BE2C (cell line): ENCODE results near the gene RHBG.

ENCODE experiments used
- DNase-seq: peaks from one replicate; pipeline ENCODE4 v3.0.0-alpha.2; 2020
- H3K27me3 ChIP-seq: fragments of 250-450 bp; sonication (Bioruptor Pico); 2 replicates; pipeline ENCODE4 v1.5.1; 2020; ENCODE audit warnings: mild to moderate bottlenecking
- H3K36me3 ChIP-seq: fragments of 250-450 bp; sonication (Bioruptor Pico); 2 replicates; pipeline ENCODE4 v1.5.1; 2020; ENCODE audit warnings: mild to moderate bottlenecking
- H3K4me1 ChIP-seq: fragments of 250-450 bp; sonication (Bioruptor Pico); 2 replicates; pipeline ENCODE4 v1.5.1; 2020
- H3K4me3 ChIP-seq: 2 replicates; pipeline ENCODE4 v1.5.1; 2011; ENCODE audit warnings: low read depth, low read length
- H3K9me3 ChIP-seq: fragments of 250-450 bp; sonication (Bioruptor Pico); 2 replicates; pipeline ENCODE4 v1.5.1; 2020
- TF ChIP-seq, protein P1 (sequence below): IDR thresholded peaks from 2 replicates; pipeline ENCODE4 v1.5.1; 2012; ENCODE audit warnings: mild to moderate bottlenecking, low read depth, low read length

The RHBG gene

DNA sequence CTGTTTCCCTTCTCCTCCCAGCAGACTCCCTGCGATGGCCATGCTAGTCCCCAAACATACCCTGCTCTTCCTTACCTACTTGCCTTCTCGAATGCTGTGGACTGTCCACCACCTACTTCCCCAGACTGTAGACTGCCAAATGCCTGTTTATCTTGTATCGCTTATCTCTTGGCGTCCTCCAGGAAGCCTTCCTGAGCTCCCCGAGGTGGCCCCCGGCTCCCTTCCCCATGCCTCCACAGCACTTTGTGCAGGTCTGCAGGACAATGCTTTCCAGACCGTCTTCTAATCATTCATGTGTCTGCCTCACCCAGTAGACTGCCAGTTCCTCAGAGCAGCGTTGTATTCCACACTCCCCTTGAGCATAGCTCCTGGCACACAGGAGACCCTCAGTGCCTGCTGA lies 41.7 kb downstream of the RHBG start:
- Histone ChIP-seq H3K9me3 (no peaks in the 10 kb centered on the region), H3K36me3 (no peaks in the 10 kb centered on the region), H3K27me3 (no peaks in the 10 kb centered on the region), H3K4me3 (no peak overlapping the region), H3K4me1 (peaks cover 12% of the 10 kb centered on the region; the same call in 1 of the 2 replicates)
- DNase-seq: no peak
- TF ChIP-seq, protein P1, sequence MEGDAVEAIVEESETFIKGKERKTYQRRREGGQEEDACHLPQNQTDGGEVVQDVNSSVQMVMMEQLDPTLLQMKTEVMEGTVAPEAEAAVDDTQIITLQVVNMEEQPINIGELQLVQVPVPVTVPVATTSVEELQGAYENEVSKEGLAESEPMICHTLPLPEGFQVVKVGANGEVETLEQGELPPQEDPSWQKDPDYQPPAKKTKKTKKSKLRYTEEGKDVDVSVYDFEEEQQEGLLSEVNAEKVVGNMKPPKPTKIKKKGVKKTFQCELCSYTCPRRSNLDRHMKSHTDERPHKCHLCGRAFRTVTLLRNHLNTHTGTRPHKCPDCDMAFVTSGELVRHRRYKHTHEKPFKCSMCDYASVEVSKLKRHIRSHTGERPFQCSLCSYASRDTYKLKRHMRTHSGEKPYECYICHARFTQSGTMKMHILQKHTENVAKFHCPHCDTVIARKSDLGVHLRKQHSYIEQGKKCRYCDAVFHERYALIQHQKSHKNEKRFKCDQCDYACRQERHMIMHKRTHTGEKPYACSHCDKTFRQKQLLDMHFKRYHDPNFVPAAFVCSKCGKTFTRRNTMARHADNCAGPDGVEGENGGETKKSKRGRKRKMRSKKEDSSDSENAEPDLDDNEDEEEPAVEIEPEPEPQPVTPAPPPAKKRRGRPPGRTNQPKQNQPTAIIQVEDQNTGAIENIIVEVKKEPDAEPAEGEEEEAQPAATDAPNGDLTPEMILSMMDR: no peak

DNA sequence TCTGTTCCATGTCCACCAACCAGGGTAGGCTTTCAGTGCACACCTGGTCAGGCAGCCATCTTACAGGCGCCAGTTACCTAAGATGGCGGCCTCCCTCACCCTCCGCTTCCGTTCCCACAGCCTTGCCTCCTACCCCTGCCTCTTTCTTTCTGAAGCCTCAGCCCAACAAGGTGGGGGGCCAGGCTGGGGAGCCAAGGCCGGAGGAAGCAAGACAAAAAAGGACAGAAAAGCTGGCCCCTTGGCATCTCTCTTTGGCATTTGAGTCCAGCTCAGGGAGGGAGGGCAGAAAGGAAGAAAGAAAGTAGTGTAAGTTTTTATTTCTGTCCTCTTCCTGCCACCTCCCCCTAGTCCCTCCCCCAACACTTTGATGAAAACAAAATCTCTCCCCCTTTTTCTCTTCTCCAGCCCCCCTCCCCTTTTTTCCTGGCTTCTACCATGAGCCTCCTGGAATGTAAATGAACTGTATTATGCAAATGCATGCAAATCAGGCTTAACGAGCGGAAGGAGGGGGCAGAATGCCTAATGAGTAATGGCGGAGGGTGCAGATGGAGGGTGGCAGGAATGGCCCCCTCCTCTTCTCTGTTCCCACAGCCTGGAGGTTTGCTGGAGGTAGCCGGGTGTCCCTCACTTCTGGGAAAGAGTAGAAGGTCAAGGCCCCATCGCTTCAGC lies 43.8 kb downstream of the RHBG start:
- H3K9me3 ChIP-seq: no peaks in the 10 kb centered on the region
- no peak overlapping the region for H3K4me3 ChIP-seq
- DNase-seq: no peak
- H3K36me3 ChIP-seq: no peaks in the 10 kb centered on the region
- TF ChIP-seq, protein P1: no peak
- no peaks in the 10 kb centered on the region for H3K27me3 ChIP-seq
- no peaks in the 10 kb centered on the region for H3K4me1 ChIP-seq

DNA sequence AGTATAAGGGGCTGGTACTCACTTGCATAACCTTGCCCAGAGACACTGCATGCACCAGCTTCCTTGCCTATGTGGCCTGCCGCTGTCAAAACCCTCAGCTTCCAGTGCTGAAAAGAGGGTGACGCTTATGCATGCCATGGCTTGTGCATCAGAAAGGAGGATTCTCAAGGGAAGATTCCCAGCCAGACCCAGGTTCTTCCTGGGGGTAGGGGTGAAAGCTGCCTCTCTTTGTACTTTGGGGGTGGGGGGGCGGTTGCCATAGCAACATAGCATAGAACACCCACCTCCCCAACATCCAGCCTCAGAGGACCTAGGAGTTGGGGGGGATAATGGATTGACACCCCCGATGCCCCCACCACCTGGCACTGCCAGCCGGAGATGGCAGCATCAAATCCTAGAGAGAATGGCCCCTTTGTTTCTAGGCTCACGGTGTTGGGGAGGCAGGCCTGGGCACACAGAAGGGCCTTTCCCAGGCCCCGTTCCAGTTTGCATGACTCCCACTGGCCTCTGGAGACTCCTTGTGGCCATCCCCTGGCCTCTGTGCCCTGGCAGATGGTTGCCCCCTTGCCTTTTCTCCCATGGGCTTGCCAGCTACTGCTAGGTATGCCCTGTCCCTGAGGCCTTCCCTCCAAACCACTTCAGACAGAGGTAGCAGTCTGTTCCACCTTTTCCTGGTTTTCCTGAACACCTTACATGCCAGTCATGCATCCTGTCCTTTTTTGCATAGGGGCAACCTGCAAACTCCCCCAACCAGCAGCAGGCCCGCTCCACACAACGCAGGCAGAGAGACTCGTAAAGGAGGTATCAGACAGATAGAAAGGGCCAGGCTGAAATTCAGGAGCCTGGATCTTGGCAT lies 44.6 kb downstream of the RHBG start:
- no peak overlapping the region for H3K4me3 ChIP-seq
- no peaks in the 10 kb centered on the region for H3K4me1 ChIP-seq
- no peaks in the 10 kb centered on the region for H3K9me3 ChIP-seq
- no peaks in the 10 kb centered on the region for H3K27me3 ChIP-seq
- TF ChIP-seq, protein P1: no peak
- H3K36me3 ChIP-seq: no peaks in the 10 kb centered on the region
- no peak for DNase-seq

DNA sequence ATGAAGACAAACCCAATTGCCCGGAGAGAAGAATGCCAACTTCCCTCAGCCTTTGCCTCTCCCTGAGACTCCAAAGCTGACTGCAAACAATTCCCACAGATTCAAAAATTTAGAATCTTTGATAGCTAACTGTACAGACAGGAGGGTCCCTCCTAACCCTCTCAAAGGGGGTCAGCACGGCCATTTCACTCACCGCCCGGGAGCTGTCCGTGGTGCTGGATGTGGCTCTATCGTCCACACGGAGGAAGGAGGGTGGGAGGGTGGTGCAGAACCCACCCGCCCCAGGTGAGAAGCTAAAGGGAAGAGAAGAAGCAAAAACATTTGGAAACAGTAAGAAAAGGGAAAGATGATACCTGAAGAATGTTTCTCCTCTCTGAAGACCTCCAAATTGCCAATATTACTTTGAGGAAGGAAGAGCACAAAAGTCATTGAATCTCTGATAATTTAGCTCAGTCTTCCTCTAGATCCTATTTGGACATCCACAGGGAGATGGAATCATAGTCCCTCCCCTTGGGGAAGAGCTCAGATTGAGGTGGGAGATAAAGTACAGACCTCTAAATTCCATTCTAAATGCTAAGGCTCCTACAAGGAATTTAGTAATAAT lies 45.6 kb downstream of the RHBG start:
- no peaks in the 10 kb centered on the region for H3K27me3 ChIP-seq
- no peaks in the 10 kb centered on the region for H3K4me1 ChIP-seq
- TF ChIP-seq, protein P1: no peak
- DNase-seq: no peak
- H3K4me3 ChIP-seq: no peak overlapping the region
- no peaks in the 10 kb centered on the region for H3K36me3 ChIP-seq
- H3K9me3 ChIP-seq: no peaks in the 10 kb centered on the region

DNA sequence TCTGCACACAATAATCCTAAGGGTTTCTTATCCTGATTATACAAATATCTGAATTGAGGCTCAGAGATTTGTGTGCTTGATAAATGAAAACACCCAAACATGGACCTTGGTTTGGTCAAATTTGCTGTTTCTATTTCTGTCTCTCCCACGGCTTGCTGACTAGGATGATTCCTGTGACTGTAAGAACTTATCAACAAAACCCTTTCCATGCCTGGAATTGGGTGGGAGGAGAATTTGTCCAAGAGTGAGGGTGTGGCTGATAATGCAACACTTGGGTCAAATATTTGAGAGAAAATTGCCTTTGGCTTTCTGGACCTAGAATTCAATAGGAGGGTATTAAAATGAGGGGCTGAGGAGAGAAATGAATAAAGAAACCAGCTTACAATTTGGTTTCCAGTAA lies 48.0 kb downstream of the RHBG start:
- H3K36me3 ChIP-seq: no peaks in the 10 kb centered on the region
- TF ChIP-seq, protein P1: no peak
- H3K4me1 ChIP-seq: no peaks in the 10 kb centered on the region
- peaks cover 11% of the 10 kb centered on the region for H3K27me3 ChIP-seq
- no peaks in the 10 kb centered on the region for H3K9me3 ChIP-seq
- H3K4me3 ChIP-seq: no peak overlapping the region
- DNase-seq: no peak
